ENCODE measurements around the gene EPHA3.

Gene EPHA3

DNA sequence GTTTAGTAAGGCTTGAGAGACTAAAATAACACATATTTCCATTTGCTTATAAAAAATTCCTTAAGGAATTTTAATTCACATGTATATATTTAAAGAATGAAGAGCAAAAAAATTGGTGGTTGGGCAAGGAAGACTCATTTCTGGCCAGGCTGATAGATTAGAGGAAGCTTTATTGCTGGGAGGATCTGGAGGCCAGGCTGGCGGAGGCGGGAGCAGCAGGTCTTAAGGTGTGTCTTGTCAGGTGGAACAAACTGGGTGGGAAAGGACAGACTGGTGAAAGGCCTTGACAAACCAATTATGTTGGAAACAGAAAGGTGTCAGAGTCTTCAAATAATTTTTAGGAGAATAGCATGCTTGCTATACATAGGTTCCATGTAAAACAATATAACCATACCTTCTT is 124.7 kb downstream of the EPHA3 start:
- DNase-seq: no peak

DNA sequence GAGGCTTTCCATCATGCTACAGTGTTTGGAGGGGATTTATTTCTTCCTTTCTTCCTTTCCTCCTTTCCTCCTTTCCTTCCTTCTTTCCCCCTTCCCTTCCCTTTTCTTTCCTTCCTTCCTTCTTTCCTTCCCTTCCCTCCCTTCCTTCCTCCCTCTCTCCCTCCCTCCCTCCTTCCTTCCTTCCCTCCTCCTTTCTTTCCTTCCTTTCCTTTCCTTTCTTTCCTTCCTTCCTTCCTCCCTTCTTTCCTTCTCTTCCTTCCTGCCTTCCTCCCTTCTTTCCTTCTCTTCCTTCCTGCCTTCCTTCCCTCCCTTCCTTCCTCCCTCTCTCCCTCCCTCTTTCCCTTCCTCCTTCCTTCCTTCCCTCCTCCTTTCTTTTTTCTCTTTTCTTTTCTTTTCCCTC is 127.2 kb downstream of the EPHA3 start:
- DNase-seq: no peak

DNA sequence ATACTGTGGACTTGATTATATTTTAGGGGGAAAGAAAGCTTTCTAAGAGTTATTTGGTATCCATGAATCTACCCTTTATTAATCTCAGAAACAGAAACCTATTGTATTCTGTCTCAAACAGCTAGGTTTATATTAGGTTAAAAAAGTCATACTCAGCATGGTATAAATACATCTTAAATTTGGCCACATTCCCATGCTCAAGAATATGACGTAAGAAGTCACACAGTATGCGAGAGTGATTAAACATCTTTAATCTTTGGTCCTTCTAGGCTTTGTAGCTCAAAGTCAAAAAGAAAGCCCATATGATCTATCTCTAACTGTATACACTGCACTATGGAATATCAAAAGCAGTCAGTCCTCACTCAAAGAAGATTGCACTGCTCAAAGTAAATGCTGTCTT is 131.4 kb downstream of the EPHA3 start:
- no peak for DNase-seq

DNA sequence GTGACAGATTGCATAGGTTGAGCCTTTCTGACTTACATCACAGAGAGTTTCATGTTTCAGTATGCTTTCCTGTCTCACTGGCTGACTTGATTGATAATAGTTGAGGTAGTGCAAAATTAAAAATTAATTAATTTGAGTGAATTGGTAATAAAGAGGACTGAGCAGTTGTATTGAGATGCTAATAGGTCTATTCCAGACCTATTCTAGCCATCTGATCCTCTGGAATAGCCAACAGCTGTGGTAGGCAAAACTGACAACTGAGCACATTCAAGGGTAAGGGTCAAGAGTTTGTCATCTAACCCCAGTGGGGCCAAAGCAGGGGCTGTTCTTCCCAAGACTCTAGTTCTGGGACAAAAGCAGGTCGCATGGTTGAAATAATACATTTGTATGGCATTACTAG is 132.4 kb downstream of the EPHA3 start:
- no peak for DNase-seq

DNA sequence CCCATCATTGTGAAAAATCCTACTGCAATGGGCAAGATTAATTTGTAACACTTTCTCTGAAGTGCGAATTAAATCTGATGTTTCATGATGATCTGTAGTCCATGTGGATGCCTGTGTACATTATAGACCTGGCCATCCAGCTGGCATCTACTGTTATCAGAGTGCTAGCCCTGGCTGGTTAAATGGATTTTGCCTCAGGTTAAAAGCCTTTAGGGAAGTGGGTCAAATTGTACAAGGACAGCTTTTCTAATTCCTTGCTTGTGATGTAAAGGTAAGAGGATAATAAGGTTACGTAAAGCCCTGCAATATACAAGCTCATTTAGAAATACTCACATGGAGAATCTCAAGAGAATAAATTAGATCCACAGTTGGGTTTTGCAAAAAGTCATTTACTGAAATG is 138.2 kb downstream of the EPHA3 start:
- no peak for DNase-seq

DNA sequence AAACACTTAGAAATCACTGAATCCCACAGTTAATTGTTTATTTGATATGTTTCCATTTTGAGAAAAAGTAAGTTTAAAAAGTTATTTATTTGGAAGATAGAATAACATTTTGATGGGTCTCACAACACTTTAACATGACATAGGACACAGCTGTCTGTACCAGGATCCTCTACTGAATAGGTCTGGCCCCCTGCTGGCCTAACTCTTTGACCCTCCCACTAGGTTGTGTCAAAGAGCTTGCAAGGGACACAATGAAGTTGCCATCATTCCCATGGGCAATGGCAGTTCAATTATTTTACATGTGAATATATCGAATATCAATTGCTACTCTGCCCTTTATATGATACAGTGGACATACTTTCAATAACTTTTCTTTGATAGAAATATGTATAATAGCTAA is 138.9 kb downstream of the EPHA3 start:
- no peak for DNase-seq

DNA sequence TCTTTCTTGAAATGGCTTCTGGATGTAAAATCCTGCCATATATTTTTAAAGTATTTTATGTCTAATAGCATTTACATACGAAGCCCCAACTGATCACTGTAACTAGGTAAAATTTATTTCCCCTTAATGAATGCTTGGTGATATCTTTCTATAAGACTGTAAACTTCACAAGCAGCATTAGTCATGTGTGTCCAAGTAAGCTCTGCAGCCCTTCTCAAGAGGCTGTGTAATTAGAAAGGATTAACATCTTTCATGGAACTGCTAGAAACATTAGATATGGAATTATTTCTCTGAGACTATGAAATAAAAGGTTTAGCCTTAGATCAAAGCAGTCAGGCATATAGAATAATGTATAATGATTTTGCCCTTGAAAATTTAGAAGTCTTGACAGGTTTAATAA is 143.3 kb downstream of the EPHA3 start:
- DNase-seq: no peak

DNA sequence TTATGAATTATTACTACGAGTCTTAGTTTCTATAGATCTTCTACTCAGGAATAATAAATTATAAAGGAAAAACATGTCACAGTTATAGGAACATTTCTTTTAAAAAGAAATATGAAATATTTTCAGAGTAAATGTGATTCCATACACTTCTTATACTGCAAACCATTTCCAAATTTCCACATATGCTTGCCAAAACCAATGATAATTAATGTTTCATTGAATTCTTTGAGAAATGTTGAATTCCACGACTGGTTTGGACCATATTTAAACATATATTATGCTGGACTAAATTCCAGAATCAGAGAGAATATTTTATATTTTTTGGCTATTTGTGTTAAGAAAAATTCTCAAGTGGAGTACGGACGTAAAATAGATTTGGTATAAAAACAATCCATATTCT is 144.6 kb downstream of the EPHA3 start:
- DNase-seq: no peak

DNA sequence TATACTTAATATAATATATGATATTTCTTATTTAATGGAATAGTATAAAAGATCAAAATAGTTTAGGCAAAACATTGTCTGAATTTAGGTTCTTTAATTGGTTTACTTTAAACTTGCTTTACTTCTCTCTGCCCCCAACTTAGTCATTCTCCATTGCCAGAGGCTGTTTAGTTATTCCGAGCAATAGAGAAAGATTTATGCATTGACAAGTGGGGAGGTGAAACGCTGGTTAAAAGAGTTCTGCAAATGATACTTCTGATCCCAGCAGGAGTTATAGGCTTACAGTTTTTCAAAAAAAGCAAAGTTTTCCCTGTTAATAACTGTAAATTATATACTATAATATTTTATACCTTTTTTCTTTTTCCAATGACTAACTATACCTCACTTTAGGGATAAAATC is 145.4 kb downstream of the EPHA3 start:
- DNase-seq: no peak

DNA sequence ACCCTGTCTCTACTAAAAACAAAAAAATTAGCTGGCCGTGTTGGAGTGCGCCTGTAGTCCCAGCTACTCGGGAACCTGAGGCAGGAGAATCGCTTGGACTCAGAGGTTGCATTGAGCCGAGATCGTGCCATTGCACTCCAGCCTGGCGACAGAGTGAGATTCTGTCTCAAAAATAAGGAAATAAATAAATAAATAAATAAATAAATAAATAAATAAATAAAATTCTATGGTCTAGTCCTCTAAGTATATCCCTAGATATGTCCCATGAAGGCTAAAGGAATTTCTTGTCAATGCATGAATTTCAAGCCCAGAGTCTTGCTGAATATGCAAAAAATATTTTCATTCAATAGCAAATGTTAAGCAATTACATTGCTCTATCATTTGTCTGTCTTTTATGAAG is 149.0 kb downstream of the EPHA3 start:
- no peak for DNase-seq

DNA sequence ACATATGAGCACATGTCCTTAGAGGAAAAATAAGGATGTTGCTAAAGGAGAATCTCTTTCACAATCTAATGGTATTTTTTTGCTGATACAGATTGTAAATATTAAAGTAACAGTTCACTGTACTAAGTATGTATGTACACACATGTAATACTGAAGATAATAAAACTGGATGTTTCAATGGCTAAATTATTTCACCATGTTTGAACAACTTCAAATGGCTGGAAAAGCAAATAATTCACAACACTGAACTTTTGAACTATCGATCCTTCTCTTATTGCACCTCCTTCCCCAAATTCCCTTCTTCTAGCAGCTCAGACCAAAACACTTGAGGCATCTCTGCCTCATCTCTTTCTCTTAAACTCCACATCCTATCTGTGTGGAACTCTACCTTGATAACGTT is 149.5 kb downstream of the EPHA3 start:
- no peak for DNase-seq

DNA sequence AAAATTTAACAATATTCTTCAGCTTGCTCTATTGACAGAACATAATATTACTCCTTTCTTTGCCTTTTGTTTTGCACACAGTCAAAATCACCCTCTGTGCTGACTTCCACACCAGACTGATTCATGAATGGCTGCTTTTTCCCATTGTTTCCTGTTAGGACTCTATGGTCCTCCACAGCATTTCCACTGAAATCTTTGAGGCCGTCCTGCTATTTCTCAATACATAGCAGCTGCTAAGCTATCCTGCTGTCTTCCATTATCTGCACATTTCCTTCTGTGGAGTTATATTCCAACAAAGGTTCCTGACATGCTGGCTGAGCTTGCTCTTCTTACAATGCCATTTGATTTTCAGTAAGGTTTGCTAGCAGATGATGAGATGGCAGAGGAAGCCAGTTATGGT is 153.3 kb downstream of the EPHA3 start:
- no peak for DNase-seq

DNA sequence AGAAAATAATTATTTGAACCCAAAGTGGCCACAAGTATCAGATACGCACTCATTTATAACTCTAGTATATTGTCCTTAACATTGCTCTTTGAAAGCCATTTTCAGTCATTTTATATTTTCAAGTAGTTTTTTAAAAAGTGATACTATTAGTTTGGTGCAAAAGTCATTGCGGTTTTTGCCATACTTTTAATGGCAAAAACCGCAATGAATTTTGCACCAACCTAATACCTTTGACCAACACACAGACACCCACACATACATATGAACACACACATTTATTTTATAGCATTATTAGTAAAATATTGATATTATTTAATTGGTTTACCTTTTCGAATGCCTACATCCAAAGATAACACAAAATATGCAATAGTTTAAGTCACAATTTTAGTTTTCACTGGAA is 154.3 kb downstream of the EPHA3 start:
- DNase-seq: no peak

DNA sequence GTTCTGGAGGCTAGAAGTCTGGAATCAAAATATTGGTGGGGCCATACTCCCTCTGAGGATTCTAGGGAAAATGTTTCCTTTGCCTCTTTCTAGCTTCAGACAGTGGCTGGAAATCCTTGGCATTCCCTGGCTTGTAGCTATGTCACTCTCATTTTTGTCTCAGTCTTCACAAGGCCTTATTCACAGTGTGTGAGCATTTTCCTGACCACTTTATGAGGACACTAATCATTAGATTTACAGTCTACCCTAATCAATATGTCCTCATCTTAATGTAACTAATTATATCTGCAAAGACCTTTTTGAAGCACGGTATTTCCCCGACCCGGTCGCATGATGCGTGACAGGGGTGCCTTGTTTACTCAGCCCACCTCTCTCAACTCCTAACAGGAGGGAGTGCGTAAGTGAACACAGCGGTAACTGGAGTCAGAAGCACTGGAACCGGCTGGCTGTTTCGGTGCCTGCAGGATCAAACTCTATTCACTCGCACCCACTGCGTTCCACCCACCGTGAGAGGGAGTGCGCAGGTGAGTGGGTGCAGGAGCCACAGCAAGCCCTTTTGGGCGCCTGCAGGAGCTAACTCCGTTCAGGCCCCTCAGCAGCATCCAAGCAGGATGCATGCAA is 155.0 kb downstream of the EPHA3 start:
- DNase-seq: no peak

DNA sequence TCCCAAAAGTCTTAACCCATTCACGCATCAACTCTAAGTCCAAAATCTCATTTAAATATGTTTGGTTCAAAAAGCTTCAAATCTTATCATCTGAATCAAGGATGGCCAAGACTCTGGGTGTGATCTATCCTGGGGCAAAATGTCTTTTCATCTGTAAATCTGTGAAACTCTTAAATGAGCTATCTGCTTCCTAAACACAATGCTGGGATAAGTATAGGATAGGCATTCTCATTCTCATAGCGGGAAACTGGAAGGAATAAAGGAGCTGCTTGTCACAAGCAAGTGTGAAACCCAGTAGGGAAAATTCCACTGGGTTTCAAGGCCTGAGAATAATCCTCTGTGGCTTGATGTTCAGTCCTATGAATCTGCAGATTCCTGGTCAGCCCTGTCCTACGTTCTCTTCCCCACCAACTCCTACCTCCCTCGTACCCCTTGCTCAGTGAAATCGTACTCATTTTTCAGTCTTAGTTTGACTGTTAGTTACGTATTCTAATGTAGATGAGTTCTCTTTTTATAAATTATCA is 156.7 kb downstream of the EPHA3 start:
- no peak for DNase-seq

DNA sequence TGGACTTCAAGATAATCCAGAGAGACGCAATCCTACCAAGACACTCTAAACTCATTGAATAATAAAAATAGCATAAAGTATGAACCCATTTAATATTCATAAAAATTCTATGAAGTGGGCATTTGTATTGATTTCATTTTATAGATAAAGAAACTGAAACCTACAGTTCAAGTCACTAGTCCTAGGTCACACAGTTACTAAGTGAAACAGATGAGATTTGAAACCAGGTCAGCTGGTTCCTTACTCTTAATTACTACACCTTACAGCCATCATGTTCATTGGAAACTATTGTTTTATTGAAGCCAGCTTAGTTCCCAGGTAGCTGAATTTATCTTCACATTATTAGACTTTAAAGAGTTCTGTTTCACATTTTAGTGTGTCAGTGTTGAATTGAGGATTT is 158.7 kb downstream of the EPHA3 start:
- no peak for DNase-seq

DNA sequence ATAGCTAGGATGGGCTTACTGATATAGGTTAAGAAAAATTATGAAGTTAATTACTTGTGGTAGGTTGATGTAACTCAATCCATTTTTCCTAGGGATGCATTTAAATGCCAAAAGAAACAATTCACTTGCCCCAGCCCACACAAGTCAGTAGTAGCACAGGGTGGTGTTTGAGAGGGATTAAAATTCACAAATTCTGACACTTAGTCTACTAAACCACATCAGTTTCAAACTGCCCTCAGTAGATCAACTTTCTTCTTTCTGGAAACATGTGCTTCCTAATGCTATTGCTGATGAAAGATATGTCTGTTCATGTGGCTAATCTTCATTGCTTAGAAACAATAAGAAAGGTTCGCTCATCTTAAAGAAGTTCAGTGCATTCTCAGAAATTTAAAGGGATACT is 160.6 kb downstream of the EPHA3 start:
- no peak for DNase-seq

DNA sequence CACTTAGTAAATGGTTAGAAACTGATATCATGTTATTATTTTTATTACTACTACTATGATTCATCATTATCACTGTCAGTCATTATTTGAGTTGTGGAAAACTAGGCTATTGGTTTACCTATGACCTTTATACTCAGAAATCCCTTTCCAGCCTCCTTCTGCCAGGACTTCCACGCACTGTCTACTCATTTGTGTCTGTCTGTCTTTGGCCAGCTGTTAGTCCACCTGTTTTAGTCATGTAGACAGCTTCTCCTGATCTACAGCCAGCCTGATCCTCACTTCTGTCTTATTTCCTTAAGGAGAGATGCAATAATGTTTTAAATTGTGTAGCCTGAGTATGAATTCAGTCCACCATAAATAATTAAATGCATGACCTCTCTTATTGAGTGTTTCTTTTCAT is 162.8 kb downstream of the EPHA3 start:
- no peak for DNase-seq

DNA sequence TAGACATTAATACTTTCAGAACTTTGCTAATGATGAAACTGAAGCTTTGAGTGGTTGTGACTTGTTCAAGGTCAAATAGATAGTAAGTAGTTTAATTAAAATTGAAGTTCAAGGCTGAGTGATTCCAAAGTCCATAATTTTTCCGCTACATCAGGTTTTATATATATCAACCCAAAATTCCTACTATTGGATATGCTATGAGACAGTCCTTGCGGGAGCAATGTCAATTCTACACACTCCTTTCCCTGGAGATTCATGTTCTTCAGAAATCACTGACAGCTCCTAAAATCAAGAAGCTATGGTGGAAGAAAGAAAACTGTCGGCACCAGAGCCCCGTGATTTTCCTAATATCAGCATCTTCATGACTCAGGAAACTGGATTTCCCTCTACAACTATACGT is 167.6 kb downstream of the EPHA3 start:
- no peak for DNase-seq

DNA sequence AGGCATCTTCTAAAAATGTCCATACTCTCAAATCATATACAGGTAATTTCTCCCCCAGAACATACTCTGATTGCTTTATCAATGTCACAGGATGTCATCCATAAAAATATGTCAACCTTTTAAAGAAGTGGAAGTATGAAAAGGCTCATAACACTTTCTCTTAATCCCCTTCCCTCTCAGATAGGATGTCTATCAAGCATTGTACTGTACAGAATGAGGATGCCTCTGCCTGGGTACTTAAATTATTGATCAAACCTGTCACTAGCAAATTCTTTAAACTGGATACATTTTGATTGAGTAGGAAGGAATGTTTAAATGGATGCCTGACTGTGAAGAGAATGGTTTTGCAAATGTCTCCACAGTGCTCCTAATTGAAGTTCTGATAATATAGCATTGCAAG is 168.7 kb downstream of the EPHA3 start:
- DNase-seq: no peak

DNA sequence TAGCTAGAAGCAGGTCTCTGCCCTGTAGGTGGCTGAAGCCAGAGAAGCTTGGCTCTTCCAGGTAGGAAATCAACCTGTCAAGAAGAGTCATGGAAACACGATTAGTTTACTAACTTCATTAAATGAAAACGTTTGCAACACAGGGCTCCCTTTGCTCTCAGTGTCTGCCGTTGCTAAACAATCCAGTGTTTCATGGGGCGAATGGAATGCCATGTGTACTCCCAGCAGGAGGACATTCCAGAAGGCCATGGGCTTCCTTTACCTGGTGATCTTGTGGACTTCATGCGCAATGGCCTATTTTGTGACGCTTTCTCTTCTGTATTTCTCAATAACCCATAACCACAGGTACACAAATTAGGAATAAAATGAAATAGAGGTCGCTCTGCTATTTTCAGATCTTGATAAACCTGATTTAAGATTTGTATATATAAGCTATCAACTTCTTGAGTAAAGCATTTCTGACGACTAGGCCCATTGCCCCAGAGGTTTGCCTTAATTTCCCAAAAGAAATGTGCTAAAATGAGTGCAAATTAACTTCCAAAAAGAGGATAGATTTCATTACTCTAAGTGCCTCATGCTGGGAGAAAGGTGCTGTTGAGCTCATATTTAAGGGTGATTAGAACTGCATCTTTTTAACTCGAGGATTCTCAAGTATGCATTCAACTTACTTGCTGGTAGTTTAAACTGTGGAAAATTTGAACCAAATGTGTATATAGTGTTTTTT is 171.0 kb downstream of the EPHA3 start:
- no peak for DNase-seq

DNA sequence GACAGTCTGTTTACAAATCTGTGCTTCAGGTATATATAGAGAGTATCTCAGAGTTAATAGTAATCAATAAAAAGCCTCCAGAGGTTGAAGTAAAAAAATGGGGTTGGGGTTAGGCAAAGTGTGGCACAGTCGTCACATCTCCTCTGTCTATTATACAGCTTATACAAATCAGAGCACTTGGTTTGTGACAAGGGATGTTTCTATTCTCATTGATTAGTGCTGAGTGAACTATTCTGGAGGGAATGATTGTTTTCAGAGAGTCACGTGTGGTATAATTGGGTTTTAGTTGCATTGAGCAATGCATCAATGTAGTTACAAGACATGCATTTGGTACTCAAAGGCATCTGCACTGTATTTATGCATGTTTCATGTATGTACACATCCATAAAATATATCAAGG is 172.9 kb downstream of the EPHA3 start:
- DNase-seq: no peak

DNA sequence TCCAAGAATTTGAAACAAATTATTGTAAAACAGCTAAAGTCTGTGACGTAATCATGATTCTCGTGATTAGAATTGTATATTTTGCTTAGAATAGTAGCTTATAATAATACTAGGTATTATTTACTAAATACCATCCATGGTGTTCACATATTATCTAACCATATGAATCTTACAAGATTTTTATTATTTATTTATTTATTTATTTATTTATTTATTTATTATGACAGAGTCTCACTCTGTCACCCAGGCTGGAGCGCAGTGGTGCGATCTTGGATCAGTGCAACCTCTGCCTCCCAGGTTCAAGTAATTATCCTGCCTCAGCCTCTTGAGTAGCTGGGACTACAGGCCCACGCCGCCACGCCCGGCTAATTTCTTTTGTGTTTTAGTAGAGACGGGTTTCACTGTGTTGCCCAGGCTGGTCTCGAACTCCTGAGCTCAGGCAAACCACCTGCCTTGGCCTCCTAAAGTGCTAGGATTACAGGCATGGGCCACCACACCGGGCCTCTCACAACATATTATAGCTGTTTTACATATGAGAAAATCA is 173.5 kb downstream of the EPHA3 start:
- no peak for DNase-seq

DNA sequence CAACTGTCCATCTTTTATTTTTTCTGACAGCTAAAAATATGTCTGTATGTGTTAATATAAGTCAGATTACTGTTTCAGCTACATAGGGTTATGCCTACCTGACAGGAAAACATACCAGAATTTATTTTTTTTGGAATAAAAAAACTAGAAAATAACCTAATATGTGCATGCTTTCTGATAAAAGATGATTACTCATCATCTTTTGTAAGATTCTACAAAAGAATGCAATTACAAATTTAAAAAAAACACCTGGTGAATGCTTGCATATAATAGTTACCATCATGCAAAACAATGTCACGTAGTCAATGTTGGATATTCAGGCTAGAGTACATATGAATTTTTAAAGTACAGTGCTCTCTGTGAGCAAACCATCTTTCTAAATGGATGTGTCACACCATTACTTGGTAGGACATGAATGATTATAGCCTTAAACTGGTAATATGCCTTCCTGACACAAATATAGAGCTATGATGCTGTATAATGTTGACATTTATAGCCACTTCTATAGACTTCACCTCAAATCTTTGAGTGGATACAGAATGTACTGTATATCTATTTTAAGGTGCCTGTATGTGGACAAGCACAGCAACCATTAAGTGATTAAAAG is 180.6 kb downstream of the EPHA3 start:
- no peak for DNase-seq

All from right kidney (tissue), 1 donor.